ENCODE data around the gene ANKZF1.
"Not testable (repeated sequence)": the region's sequence is repeated elsewhere in the genome, so short reads cannot be mapped to it uniquely, and the experiment has no call there.

Gene ANKZF1, protein sequence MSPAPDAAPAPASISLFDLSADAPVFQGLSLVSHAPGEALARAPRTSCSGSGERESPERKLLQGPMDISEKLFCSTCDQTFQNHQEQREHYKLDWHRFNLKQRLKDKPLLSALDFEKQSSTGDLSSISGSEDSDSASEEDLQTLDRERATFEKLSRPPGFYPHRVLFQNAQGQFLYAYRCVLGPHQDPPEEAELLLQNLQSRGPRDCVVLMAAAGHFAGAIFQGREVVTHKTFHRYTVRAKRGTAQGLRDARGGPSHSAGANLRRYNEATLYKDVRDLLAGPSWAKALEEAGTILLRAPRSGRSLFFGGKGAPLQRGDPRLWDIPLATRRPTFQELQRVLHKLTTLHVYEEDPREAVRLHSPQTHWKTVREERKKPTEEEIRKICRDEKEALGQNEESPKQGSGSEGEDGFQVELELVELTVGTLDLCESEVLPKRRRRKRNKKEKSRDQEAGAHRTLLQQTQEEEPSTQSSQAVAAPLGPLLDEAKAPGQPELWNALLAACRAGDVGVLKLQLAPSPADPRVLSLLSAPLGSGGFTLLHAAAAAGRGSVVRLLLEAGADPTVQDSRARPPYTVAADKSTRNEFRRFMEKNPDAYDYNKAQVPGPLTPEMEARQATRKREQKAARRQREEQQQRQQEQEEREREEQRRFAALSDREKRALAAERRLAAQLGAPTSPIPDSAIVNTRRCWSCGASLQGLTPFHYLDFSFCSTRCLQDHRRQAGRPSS

GRCh38 chr2:219229305-219230058, at the start of gene ANKZF1, which contains the start of gene ATG9A:
TSS of gene ANKZF1 (plus strand) at chr2:219229806. CDS start at chr2:219230258, 452 bp downstream.
TSS of gene ATG9A (minus strand) at chr2:219229636. CDS start at chr2:219228024, 1,612 bp downstream.
- DNase-seq: peak; percentile 94 to 97

DNA sequence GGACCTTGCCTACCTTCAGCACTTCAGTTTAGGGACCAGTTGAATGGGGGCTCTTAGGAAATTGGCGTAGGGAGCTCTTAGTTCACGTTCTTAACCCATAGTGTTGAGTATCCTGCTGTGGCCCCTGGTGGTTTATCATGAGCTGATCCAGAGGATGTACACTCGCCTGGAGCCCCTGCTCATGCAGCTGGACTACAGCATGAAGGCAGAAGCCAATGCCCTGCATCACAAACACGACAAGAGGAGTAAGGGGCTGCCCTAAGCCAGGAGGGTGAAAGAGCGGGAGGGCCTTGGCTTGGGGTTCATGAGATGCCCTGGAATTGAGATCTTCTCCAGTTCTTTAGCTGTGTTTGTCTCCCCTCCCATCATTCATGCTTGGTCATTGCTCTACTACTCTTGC, 48.6 kb upstream of the ANKZF1 start:
- DNase-seq: no peak

DNA sequence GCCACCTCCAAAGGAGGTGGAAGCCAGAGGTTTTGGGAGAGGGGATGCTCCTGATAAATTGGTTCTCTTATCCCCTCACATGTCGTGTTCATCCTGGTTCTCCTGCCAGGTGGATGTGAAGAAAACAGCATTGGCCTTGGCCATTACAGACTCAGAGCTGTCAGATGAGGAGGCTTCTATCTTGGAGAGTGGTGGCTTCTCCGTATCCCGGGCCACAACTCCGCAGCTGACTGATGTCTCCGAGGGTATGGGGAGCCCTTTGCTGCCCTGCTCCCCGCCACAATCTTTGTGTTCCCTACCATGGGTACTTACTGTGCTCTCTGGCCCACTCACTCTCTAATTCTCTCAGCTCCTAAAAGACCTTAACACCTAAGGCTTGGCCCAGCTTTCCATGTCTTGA, 48.1 kb upstream of the ANKZF1 start:
- no peak for DNase-seq

DNA sequence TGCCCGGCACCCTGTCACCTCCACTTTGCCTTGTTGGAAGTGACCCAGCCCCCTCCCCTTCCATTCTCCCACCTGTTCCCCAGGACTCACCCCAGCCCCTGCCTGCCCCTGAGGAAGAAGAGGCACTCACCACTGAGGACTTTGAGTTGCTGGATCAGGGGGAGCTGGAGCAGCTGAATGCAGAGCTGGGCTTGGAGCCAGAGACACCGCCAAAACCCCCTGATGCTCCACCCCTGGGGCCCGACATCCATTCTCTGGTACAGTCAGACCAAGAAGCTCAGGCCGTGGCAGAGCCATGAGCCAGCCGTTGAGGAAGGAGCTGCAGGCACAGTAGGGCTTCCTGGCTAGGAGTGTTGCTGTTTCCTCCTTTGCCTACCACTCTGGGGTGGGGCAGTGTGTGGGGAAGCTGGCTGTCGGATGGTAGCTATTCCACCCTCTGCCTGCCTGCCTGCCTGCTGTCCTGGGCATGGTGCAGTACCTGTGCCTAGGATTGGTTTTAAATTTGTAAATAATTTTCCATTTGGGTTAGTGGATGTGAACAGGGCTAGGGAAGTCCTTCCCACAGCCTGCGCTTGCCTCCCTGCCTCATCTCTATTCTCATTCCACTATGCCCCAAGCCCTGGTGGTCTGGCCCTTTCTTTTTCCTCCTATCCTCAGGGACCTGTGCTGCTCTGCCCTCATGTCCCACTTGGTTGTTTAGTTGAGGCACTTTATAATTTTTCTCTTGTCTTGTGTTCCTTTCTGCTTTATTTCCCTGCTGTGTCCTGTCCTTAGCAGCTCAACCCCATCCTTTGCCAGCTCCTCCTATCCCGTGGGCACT, 47.1 kb upstream of the ANKZF1 start:
- DNase-seq: no peak

- DNase-seq: no peak
Observed at GRCh38 chr2:219183151-219183772, 46.3 kb upstream of the ANKZF1 start.

- no peak for DNase-seq
Observed at GRCh38 chr2:219184121-219184520, 45.5 kb upstream of the ANKZF1 start.

- DNase-seq: no peak
Observed at GRCh38 chr2:219186754-219187456, 42.7 kb upstream of the ANKZF1 start.

GRCh38 chr2:219197388-219197787, 32.2 kb upstream of the ANKZF1 start:
- DNase-seq: no peak

DNA sequence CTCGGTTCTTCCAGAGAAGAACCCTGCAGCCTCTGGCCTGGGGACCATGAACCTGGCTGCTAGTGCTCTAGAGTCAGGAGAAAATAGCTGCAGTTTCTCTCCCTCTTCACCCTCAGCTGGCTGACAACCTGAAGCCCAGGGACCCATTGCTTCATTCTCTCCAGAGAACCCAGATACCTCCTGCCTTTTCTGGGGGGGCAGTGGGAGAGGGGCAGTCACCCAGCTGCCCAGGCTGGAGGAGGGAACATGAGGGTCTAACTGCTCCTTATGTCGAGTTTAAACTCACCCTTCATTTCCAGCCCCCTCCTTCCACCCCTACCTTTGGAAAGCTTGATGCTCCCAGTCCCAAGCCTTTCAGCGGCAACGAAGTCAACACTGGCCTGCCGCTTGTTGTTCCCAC, 30.6 kb upstream of the ANKZF1 start:
- DNase-seq: no peak

- no peak for DNase-seq
Observed at GRCh38 chr2:219199470-219200211, 30.0 kb upstream of the ANKZF1 start.

DNA sequence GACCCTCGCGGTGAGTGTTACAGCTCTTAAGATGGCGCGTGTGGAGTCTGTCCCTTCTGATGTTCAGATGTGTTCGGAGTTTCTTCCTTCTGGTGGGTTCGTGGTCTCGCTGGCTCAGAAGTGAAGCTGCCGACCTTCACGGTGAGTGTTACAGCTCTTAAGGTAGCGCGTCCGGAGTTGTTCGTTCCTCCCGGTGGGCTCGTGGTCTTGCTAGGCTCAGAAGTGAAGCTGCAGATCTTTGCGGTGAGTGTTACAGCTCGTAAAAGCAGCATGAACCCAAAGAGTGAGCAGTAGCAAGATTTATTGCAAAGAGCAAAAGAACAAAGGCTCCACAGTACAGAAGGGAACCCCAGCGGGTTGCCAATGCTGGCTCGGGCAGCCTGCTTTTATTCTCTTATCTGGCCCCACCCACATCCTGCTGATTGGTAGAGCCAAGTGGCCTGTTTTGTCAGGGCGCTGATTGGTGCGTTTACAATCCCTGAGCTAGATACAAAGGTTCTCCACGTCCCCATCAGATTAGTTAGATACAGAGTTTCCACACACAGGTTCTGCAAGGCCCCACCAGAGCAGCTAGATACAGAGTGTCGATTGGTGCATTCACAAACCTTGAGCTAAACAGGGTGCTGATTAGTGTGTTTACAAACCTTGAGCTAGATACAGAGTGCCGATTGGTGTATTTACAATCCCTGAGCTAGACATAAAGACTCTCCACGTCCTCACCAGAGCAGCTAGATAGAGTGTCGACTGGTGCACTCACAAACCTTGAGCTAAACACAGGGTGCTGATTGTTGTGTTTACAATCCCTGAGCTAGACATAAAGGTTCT, 28.9 kb upstream of the ANKZF1 start:
- not testable (repeated sequence) for DNase-seq

- not testable (repeated sequence) for DNase-seq
Observed at GRCh38 chr2:219201331-219201730, 28.3 kb upstream of the ANKZF1 start.

GRCh38 chr2:219204425-219205164, 25.0 kb upstream of the ANKZF1 start:
- no peak for DNase-seq

GRCh38 chr2:219205165-219205538, 24.5 kb upstream of the ANKZF1 start:
- DNase-seq: no peak

DNA sequence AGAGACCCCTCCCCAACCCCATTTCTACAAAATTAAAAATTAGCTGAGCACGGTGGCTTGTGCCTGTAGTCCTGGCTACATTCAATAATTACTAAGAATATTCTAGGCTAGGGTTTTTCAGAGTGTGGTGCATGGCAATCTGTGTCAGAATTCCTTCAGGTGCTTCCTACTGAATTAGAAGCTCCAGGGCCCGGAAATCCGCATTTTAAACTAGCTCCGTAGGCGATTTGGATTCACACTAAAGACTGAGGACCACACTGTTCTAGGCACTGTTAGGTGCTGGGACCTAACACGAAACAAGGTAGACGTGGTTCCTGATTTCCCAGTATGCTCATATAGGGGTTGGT, 23.7 kb upstream of the ANKZF1 start:
- no peak for DNase-seq

- peak; percentile 83 to 90 for DNase-seq
Observed at GRCh38 chr2:219206328-219207133, 23.1 kb upstream of the ANKZF1 start, which contains the start of gene ZFAND2B. TSS of gene ZFAND2B (plus strand) at chr2:219206782. CDS start at chr2:219206988, 206 bp downstream.

GRCh38 chr2:219207134-219207883, 22.3 kb upstream of the ANKZF1 start:
- no peak for DNase-seq

Measured in AML-193 (cell line).